T-helper 2 cell treated with Interferon-gamma antibody and Interleukin-4, amounts not matched to agents 100 ng/mL and 5 ng/mL, for 36 hours (primary cell): ENCODE results near the gene DUT. TPM values are rescaled to one million over a fixed set of nuclear protein-coding genes. Genes with fewer than 3 reads are reported as not detected.

ENCODE experiments used
- intact Hi-C: fragments of 100-400 bp; cut with micrococcal nuclease; formaldehyde crosslinking; loops from one replicate; pipeline ENCODE4 v1.15.1; 2023
- total RNA-seq: library from RNA; stranded (reverse); gene quantifications from 2 replicates; pipeline ENCODE4 v1.2.3, GENCODE V29; 2022

Gene DUT
- total RNA-seq, 1 donor from 2014 or later = 264 TPM

DNA sequence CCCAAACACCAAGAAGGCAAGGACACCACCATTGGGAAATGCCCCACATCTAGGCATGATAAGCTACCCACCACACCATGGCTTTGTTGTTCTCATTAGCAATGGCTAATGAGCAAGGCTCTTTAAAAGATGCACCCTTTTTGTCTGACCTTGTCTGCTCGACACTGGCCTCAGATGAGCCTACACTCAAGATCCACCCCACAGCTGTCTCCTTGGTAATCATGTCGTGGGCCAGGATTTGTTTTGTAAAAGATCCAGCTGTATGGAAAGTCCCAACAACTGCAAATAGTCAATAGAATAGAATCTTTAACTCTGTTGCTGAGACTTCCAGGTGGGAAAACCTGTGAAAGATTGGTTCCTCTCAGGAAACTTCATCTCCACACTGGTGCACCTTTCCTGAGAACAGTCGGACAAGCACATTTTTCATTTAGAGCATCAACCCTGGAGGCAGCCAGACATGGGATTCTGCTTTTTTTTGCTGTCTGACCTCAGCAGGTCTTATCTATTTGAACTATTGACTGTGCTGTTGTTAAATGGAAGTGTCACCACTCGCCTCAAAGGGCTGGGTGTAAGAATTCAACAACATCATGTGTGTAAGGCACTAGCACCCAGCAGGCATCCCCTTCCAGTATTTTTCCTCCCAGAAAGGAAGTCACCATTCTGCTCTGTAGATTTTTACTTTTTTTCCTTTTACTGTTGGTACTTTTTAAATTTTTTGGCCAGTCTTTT lies 35.5 kb downstream of the DUT start:
- intact Hi-C loops = no loop called here

DNA sequence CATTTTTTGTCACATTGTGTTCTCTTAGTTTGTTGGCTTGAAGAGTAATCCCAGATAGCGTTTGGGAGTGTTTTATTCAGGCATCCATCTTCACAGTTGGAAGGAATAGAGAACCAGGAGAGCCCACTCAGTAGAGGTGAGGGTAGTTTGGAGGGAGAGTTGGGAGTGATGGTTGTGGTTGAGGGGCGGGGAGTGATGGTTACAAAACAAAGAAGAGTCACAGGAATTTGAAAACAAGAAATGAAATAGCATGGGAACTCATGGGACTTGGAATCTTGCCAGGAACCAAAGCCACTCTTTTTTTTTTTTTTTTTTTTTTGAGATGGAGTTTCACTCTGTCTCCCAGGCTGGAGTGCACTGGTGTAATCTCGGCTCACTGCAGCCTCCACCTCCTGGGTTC lies 36.3 kb downstream of the DUT start:
- intact Hi-C loops = no loop called here

DNA sequence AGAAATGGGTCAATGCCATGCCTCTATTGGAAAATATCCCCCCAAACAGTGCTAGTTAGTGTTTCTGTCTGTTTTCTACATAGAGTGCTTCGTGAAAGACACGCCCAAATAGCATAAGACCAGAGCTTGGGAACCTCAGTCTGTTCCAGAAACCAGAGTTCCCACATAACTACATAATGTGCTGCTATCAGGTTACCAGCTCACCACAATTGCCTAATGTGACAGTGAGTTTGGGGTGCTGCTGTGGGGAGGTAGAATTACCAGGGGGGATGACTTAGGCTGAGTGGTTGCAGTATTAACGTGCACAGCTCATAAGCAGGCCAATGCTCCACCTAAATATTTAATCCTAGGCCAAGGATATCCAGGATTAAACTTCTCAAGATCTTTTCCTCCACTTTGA lies 39.2 kb downstream of the DUT start:
- intact Hi-C loops = no loop called here

DNA sequence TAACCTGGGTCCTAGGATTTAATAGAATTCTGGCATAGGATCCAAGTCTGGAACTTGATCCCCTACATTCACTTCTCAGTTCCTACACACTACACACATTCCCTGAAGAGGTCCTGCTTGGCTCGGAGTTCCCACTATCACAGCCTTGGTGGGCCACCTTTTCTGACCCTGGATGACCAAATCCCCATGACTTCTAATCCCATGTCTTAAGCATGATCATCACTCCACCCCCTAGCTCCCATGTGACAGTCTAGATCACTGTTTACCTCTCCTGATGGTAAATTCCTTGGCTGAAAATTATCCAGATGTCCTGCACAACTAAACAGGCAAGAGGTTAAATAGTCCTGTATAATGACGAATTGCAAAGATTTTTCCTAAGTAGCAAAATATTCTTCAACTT lies 40.3 kb downstream of the DUT start:
- intact Hi-C loops = no loop called here

DNA sequence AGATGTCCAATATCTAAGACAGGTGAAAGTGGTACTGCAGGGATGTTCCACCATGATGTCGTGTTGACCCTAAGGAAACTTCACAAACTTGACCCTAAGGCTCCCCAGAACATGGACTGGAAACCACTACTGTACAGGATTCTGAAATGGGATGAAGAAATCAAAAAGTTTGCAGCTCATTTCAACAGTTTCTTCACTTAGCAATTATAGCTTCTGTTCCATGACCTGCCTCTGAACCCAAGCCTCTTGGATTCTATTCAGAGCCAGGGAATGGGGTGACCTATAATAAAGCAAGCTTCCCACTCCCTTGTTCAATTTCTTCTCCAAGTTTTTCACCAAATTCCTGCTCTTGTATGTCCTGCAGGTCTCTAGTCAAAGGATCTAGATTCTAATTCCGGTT lies 40.7 kb downstream of the DUT start:
- intact Hi-C loops = no loop called here

DNA sequence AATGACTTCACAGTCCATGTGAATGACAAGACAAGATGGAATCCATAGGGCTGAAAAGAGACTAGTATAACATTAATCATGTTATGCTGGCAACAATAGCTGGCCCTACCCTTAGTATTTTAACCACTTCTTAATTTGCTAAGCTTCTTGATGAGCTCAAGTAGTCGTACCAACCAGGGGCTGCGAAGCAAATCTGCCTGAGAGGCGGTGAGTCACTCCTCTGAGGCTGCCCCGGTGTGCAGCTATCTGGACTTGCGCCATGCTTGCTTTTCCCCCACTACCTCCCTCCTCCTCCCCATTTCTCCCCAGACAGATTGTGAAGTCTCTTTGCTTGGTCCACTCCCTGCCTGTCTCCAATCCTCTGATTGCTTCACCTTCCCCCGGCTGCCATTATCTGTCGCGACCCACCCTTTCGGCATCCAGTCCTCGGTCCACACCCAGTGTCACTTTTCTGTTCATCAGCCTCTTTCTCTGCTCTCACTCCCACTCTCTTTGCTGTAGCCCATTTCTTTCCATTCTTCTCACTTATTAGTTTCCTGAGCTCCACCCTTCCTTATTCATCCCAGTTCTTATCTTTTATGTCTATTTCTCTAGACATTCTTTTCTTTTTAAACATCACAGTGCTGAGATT lies 42.7 kb downstream of the DUT start:
- intact Hi-C loops = no loop called here

DNA sequence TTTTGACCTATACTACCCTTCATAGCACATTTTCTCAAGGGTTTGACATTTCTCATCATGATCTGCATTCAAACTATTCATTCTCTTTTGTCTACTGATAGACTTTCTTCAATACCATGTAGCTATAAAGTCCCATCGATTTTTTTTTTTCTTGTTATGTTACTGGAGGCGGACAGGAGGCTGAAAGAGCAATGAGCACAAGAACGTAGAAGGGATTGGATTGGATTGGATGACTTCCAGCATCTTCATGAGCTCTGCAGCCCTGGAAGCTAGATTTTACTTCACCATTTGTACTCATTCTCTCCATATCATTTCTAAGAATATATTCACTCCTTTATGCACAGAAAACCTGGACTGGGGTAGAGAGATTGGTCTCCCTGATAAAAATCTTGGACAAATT lies 43.2 kb downstream of the DUT start:
- intact Hi-C loops = no loop called here

DNA sequence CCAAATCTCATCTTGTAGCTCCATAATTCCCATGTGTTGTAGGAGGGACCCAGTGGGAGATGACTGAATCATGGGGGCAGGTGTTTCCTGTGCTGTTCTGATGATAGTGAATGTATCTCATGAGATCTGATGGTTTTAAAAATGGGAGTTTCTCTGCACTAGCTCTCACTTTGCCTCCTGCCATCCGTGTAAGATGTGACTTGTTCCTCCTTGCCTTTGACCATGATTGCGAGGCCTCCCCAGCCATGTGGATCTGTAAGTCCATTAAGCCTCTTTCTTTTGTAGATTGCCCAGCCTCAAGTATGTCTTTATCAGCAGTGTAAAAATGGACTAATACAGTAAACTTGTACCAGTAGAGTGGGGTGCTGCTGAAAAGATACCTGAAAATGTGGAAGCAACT lies 44.5 kb downstream of the DUT start:
- intact Hi-C loops = no loop called here

DNA sequence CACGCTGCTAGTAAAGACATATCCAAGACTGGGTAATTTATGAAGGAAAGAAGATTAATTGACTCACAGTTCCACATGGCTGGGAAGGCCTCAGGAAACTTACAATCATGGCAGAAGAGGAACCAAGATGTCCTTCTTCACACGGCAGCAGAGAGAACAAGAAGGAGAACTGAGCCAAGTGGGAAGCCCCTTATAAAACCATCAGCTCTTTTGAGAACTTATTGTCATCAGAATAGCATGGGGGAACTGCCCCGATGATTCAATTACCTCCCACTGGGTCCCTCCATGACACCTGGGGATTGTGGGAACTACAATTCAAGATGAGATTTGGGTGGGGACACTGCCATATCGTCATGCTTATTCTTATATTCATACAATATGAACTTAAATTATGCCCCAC lies 49.0 kb downstream of the DUT start:
- intact Hi-C loops = no loop called here

DNA sequence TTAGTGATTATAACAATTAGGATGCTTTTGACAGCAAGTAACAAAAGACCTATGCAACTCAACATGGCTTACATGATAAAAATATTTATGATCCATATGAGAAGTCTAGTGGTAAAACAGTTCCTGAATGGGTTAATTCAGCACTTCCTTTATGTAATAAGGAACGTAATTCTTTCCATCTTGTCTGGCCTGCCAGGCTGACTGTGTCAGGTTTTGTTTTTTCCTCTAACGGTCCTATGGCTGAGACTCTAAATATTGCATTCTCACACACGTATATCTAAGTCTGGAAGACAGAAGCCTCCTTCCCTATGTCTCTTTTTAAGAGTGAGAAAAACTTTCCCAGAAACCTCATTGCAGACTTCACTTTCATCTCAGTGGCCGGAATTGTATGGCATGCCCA lies 50.6 kb downstream of the DUT start:
- intact Hi-C loops = no loop called here

DNA sequence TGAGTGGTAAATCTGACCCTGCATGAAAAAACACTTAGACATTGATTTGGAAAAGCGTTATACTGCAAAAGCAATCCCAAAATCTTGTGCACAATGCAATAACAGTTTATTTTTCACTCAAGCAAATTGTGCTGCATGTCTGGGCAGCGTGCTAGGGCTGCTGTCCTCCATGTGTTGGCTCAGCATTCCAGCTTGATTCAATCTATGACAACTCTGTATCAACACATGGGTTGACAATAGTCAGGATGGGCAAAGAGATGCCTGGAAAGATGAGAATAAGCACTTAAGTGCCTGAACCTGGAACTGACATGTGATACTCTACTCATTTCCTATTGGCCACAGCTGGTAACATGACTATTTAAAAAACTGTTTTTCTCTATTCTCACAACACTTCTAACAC lies 51.8 kb downstream of the DUT start:
- intact Hi-C loops = no loop called here

DNA sequence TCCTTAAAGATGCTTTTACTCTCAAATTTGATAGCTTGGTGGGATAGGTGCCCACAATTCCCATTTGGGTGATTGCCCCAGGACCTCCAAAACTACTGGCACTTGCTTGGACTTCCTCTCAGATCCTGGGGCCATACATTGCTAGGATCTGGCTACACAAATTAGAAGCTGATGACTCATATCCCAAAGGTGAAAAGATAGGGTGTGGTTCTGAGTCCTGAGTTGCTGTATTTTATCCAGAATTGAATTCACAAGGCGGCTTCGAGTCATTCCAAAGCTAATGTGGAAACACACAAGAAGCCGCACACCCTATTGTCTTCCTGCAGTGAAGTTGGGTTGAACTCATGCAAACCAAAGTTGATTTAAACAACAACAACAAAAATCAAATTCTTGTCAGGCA lies 53.4 kb downstream of the DUT start:
- intact Hi-C loops = no loop called here

DNA sequence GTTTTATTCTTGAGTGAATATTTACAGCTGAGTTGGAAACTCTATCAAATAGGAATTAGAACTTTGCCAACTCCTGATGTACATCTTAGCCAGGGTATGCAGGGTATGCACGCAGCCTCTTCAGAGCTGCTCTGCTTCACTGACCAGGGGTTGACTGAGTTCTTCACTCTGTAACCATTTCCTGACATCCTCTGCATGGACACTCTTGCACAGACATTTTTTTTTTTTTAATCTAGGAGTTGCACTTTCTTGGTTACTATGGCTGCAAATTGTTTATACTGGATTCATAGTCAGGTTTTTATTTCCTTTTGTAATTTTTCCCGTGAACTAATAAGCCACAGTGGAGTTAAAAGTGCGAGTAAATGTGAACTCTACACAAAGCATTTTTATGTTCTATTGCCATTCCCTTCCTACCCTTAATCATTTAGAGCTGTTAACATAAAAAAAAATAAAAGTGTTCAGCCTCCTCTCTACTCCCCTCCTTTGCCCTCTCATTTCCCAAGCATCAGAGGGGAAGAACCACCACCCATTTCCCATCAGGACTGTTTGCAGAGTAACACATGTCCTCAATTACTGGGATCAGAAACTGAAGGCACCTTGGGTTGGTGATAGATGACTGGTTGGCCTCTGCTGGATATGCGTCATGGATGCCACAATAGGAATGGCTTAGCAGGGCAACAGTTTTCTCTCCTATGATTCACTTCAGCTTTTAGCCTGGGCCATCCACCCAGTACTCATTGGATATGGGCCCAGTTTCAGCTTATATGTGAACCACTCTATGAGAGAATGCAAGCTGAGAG lies 54.0 kb downstream of the DUT start:
- intact Hi-C loops = no loop called here

DNA sequence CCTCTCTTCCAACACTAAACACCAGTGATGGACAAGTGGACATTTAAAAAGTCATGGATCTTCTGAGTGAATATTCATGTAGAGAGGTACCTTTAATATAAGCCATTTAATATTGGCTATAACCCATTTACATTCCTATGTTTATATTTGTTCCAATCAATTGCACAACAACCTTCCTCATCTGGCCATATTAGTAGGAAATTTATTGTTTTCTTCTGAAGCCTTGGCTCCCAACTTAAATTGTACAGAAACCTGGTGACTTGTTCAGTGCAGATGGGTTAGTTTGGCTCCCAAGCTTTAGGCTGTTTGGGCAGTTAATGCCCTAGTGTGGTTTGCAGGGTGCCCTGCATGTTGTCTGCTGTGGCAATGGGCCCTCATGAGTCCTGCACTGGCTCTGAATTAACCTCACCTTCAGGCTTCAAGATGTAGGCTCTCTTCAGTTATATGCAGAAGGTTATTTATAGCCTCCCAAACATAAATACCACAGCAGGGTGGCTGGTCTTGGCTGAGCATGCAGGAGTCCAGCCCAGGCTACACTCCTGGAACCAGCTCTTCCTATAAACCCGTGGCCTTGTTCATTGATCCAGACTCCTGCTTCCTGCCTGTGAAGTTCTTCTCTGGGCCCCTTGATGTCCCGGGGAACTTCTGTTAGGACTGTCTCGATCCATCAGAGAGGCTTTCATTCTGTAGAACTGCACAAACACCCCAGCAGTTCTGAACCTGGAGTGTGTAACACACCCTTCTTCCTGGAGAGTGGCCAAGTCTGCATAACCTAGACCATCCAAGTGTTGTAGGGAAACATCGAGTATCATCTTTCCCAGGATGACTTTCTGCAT lies 57.0 kb downstream of the DUT start:
- intact Hi-C loops = no loop called here

DNA sequence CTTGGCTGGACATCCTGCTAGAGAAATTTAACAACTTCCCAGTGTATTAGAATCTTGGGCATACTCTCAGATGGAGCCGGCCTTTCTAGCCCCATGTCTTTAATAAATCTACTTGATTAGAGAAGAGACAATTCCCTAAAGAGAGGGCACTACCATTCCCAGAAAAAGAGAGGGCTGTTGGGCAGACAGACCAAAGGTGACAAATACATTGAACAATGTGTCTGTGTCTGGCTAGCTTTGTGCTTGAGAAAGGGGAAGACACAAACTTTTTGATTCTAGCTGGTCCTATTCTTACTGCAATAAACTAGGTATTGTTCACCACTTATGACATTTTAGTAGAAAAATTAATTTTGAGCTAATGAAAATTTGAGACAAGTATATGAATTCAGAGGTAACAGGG lies 57.7 kb downstream of the DUT start:
- intact Hi-C loops = no loop called here

DNA sequence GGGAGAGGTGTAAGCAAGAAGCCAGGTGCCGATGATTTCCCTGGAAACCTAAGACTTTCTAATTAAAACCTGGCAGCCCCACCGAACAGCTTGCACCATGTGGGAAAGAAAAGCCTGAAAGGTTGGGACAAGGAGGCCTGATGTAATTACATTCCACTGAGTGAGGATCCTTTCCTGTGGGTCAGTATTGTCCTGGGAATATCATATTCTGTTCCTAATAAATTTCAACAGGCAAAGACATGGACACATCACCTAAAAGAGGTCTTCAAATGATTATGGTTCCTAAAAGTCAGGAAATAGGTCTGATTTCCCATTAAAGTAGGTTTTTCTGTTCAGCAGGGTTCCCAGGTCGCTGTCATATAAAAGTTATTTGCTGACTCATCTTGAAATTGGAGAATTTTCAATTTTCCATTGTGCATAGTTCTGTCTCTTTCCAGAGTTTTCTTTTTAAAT lies 58.5 kb downstream of the DUT start:
- intact Hi-C loops = no loop called here

DNA sequence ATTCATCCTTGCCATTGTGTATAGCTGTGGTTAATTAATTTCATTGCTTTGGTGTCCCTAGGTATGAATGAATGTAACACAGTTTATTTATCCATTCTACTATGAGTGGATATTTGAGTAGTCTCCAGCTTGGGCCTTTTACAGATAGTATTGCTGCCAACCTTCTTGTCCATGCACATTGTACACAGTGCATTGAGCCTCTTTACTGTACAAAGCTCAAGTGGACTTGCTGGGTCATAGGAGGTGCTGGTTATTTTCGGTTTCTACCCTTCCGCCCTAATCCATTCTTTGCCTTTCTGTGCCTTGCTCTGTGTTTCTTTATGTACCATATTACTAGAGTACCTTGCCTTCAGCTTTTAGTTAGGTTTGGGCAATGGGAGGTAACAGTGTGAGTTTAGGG lies 60.7 kb downstream of the DUT start:
- intact Hi-C loops = no loop called here

DNA sequence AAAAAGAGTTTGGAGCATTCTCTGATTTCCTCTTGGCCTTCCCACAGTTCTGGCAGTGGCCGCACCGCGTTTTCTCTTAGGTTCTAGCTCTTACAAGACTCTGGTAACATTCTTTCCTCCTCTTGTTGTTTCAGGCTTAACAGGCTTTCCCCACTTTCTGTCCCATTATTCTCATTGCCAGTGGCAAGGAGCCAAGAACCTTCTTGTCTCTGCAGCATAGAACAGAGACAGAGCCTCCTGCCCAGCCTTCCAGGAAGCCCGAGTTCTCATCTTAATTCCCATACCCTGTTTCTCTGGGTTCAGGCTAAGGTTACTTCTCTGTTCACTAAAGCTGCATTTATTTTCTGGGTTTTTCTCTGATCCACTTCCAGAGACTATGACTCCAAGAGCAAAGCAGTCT lies 61.1 kb downstream of the DUT start:
- intact Hi-C loops = no loop called here
